ENCODE data around the gene GANAB.
"Not testable (repeated sequence)": the region's sequence is repeated elsewhere in the genome, so short reads cannot be mapped to it uniquely, and the experiment has no call there.

The GANAB gene

GRCh38 chr11:62644220-62644619 is 2.2 kb downstream of the GANAB start:
- no peak overlapping the region for H3K4me3 ChIP-seq (ENCODE audit: low read depth, low read length)
- no peak for TF ChIP-seq CTCF (conservative IDR thresholded peaks at IDR 0.05; ENCODE audit: low read depth, low read length)

GRCh38 chr11:62632492-62632891 is 13.9 kb downstream of the GANAB start:
- no peak for DNase-seq (ENCODE audit: low read depth)
- no peak for TF ChIP-seq CTCF (conservative IDR thresholded peaks at IDR 0.05; ENCODE audit: low read depth, low read length)
- H3K4me3 ChIP-seq (ENCODE audit: low read depth, low read length) = no peak overlapping the region

More at GRCh38 chr11:62644220-62644619, 2.2 kb downstream of the GANAB start:
- no peak for DNase-seq (ENCODE audit: low read depth)

GRCh38 chr11:62627713-62628112 is 18.7 kb downstream of the GANAB start:
- peak; percentile 29 for TF ChIP-seq CTCF (conservative IDR thresholded peaks at IDR 0.05; ENCODE audit: low read depth, low read length)
- DNase-seq (ENCODE audit: low read depth) = peak; percentile 37

GRCh38 chr11:62622476-62623089 is 23.8 kb downstream of the GANAB start:
- no peak overlapping the region for H3K4me3 ChIP-seq (ENCODE audit: low read depth, low read length)
- no peak for DNase-seq (ENCODE audit: low read depth)
- TF ChIP-seq CTCF (conservative IDR thresholded peaks at IDR 0.05; ENCODE audit: low read depth, low read length) = no peak

More at GRCh38 chr11:62627713-62628112, 18.7 kb downstream of the GANAB start:
- H3K4me3 ChIP-seq (ENCODE audit: low read depth, low read length) = no peak overlapping the region

- no peak for TF ChIP-seq CTCF (conservative IDR thresholded peaks at IDR 0.05; ENCODE audit: low read depth, low read length)
- H3K4me3 ChIP-seq (ENCODE audit: low read depth, low read length) = peak within 1 kb of the TSS; percentile 75
- peak; percentile 99 for DNase-seq (ENCODE audit: low read depth)
Measured at GRCh38 chr11:62621567-62622470, 24.6 kb downstream of the GANAB start, which contains the start of gene B3GAT3. Gene B3GAT3 (minus strand): TSS chr11:62621986. CDS start chr11:62621947, 39 bp downstream.

- no peak for TF ChIP-seq CTCF (conservative IDR thresholded peaks at IDR 0.05; ENCODE audit: low read depth, low read length)
- peak overlapping the region; percentile 75 for H3K4me3 ChIP-seq (ENCODE audit: low read depth, low read length)
- DNase-seq (ENCODE audit: low read depth) = no peak
Measured at GRCh38 chr11:62621027-62621566, 25.3 kb downstream of the GANAB start.

GRCh38 chr11:62616957-62617356 is 29.5 kb downstream of the GANAB start:
- H3K4me3 ChIP-seq (ENCODE audit: low read depth, low read length); DNase-seq (ENCODE audit: low read depth): not testable (repeated sequence)
